HEK293 (cell line): ENCODE measurements around the gene DHRS3.
A peak's percentile ranks its signal among the peaks of the same experiment; 100 is the strongest.

ENCODE experiments used
- GLI4 ChIP-seq: fragments of 450-650 bp; formaldehyde crosslinking; IDR thresholded peaks from 2 replicates; pipeline ENCODE4 v1.5.1; 2016; ENCODE audit warnings: missing biosample characterization, missing genetic modification characterization
- GLIS1 ChIP-seq: fragments of 450-650 bp; formaldehyde crosslinking; IDR thresholded peaks from 2 replicates; pipeline ENCODE4 v1.5.1; 2016; ENCODE audit warnings: missing biosample characterization, missing genetic modification characterization
- GLIS2 ChIP-seq: fragments of 450-650 bp; formaldehyde crosslinking; IDR thresholded peaks from 2 replicates; pipeline ENCODE4 v1.5.1; 2016; ENCODE audit warnings: missing biosample characterization, missing genetic modification characterization
- HIC1 ChIP-seq: fragments of 450-650 bp; formaldehyde crosslinking; IDR thresholded peaks from 2 replicates; pipeline ENCODE4 v1.5.1; 2016; ENCODE audit warnings: missing biosample characterization, missing genetic modification characterization
- IKZF3 ChIP-seq: fragments of 450-650 bp; IDR thresholded peaks from 2 replicates; pipeline ENCODE4 v1.5.0; 2018; ENCODE audit warnings: missing biosample characterization, mild to moderate bottlenecking, missing genetic modification characterization, moderate library complexity
- KLF8 ChIP-seq: fragments of 450-650 bp; formaldehyde crosslinking; IDR thresholded peaks from 2 replicates; pipeline ENCODE4 v1.5.1; 2016; ENCODE audit warnings: missing biosample characterization, missing genetic modification characterization
- KLF9 ChIP-seq: fragments of 450-650 bp; formaldehyde crosslinking; IDR thresholded peaks from 2 replicates; pipeline ENCODE4 v1.5.1; 2016; ENCODE audit warnings: missing biosample characterization, missing genetic modification characterization, low read depth
- OSR2 ChIP-seq: fragments of 450-650 bp; formaldehyde crosslinking; IDR thresholded peaks from 2 replicates; pipeline ENCODE4 v1.5.1; 2016; ENCODE audit warnings: missing biosample characterization, missing genetic modification characterization
- PATZ1 ChIP-seq: fragments of 450-650 bp; formaldehyde crosslinking; IDR thresholded peaks from 2 replicates; pipeline ENCODE4 v1.5.1; 2016; ENCODE audit warnings: missing biosample characterization, missing genetic modification characterization
- PRDM6 ChIP-seq: fragments of 450-650 bp; formaldehyde crosslinking; IDR thresholded peaks from 2 replicates; pipeline ENCODE4 v1.5.1; 2017; ENCODE audit warnings: missing biosample characterization, missing genetic modification characterization
- SP3 ChIP-seq: fragments of 450-650 bp; formaldehyde crosslinking; IDR thresholded peaks from 2 replicates; pipeline ENCODE4 v1.5.1; 2016; ENCODE audit warnings: missing biosample characterization, missing genetic modification characterization
- SP7 ChIP-seq: fragments of 450-650 bp; formaldehyde crosslinking; IDR thresholded peaks from 2 replicates; pipeline ENCODE4 v1.5.1; 2016; ENCODE audit warnings: missing biosample characterization, missing genetic modification characterization
- ZBTB10 ChIP-seq: fragments of 450-650 bp; formaldehyde crosslinking; IDR thresholded peaks from 2 replicates; pipeline ENCODE4 v1.5.1; 2016; ENCODE audit warnings: missing biosample characterization, missing genetic modification characterization
- ZBTB6 ChIP-seq: fragments of 450-650 bp; formaldehyde crosslinking; IDR thresholded peaks from 2 replicates; pipeline ENCODE4 v1.5.1; 2017; ENCODE audit warnings: missing biosample characterization, missing genetic modification characterization
- ZNF10 ChIP-seq: fragments of 450-650 bp; formaldehyde crosslinking; IDR thresholded peaks from 2 replicates; pipeline ENCODE4 v1.5.1; 2017; ENCODE audit warnings: missing biosample characterization, missing genetic modification characterization
- ZNF155 ChIP-seq: fragments of 450-650 bp; formaldehyde crosslinking; IDR thresholded peaks from 2 replicates; pipeline ENCODE4 v1.5.1; 2016; ENCODE audit warnings: missing biosample characterization, missing genetic modification characterization
- ZNF266 ChIP-seq: fragments of 450-650 bp; formaldehyde crosslinking; IDR thresholded peaks from 2 replicates; pipeline ENCODE4 v1.5.1; 2016; ENCODE audit warnings: missing biosample characterization, missing genetic modification characterization, low read depth
- ZNF335 ChIP-seq: fragments of 450-650 bp; formaldehyde crosslinking; conservative IDR thresholded peaks from 2 replicates; pipeline ENCODE4 v1.5.1; 2016; ENCODE audit warnings: missing biosample characterization, missing genetic modification characterization
- ZNF341 ChIP-seq: fragments of 450-650 bp; formaldehyde crosslinking; IDR thresholded peaks from 2 replicates; pipeline ENCODE4; 2016; ENCODE audit warnings: low read depth, missing biosample characterization, missing genetic modification characterization
- ZNF449 ChIP-seq: fragments of 450-650 bp; formaldehyde crosslinking; IDR thresholded peaks from 2 replicates; pipeline ENCODE4 v1.5.1; 2017; ENCODE audit warnings: missing biosample characterization, mild to moderate bottlenecking, missing genetic modification characterization, moderate library complexity
- ZNF513 ChIP-seq: fragments of 450-650 bp; IDR thresholded peaks from 2 replicates; pipeline ENCODE4 v1.5.1; 2018; ENCODE audit warnings: missing biosample characterization, missing genetic modification characterization
- ZNF521 ChIP-seq: fragments of 450-650 bp; formaldehyde crosslinking; IDR thresholded peaks from 2 replicates; pipeline ENCODE4 v1.5.1; 2017; ENCODE audit warnings: missing biosample characterization, mild to moderate bottlenecking, missing genetic modification characterization
- ZNF530 ChIP-seq: fragments of 450-650 bp; formaldehyde crosslinking; IDR thresholded peaks from 2 replicates; pipeline ENCODE4 v1.5.1; 2016; ENCODE audit warnings: low read depth, missing biosample characterization, missing genetic modification characterization
- ZNF600 ChIP-seq: fragments of 450-650 bp; formaldehyde crosslinking; IDR thresholded peaks from 2 replicates; pipeline ENCODE4 v1.5.1; 2016; ENCODE audit warnings: missing biosample characterization, missing genetic modification characterization
- ZNF629 ChIP-seq: fragments of 450-650 bp; formaldehyde crosslinking; IDR thresholded peaks from 2 replicates; pipeline ENCODE4 v1.5.1; 2017; ENCODE audit warnings: missing biosample characterization, missing genetic modification characterization
- ZSCAN30 ChIP-seq: fragments of 450-650 bp; IDR thresholded peaks from 2 replicates; pipeline ENCODE4 v1.5.1; 2018; ENCODE audit warnings: missing biosample characterization, mild to moderate bottlenecking, missing genetic modification characterization, moderate library complexity

Gene DHRS3

GRCh38 chr1:12615865-12616708 is 1.9 kb downstream of the DHRS3 start (continued):
- TF ChIP-seq PRDM6 (tag by site-specific recombination) (peak; percentile 82), PATZ1 (tag by site-specific recombination) (peak; percentile 76), ZNF266 (tag by site-specific recombination) (no peak), HIC1 (peak; percentile 66; the same call in 1 of the 2 replicates), ZBTB10 (tag by site-specific recombination) (peak; percentile 50; the same call in 1 of the 2 replicates), ZNF600 (tag by site-specific recombination) (peak; percentile 74), SP3 (peak; percentile 45; the same call in 1 of the 2 replicates), ZNF155 (no peak), ZNF530 (tag by site-specific recombination) (no peak), ZNF335 (tag by site-specific recombination) (peak; percentile 74), ZNF513 (peak; percentile 20; the same call in 1 of the 2 replicates), KLF9 (tag by site-specific recombination) (0 out of 2 replicates have a peak, but pooled peaks have one; percentile 19), ZNF521 (no peak), IKZF3 (peak; percentile 47), ZBTB6 (tag by site-specific recombination) (peak; percentile 65), SP7 (tag by site-specific recombination) (peak; percentile 96), ZNF341 (tag by site-specific recombination) (peak; percentile 91), GLI4 (tag by site-specific recombination) (no peak), ZNF449 (tag by site-specific recombination) (no peak), ZSCAN30 (tag by site-specific recombination) (0 out of 2 replicates have a peak, but pooled peaks have one; percentile 8), ZNF10 (tag by site-specific recombination) (peak; percentile 65; the same call in 1 of the 2 replicates), GLIS1 (tag by site-specific recombination) (peak; percentile 94), OSR2 (tag by site-specific recombination) (peak; percentile 20; the same call in 1 of the 2 replicates), GLIS2 (tag by site-specific recombination) (peak; percentile 49), ZNF629 (tag by site-specific recombination) (peak; percentile 15; the same call in 1 of the 2 replicates), KLF8 (tag by site-specific recombination) (no peak)
